Measurements from ENCODE around the gene DEAF1. TPM values are rescaled to one million over a fixed set of nuclear protein-coding genes. Genes with fewer than 3 reads are reported as not detected.

The DEAF1 gene
- total and polyA plus RNA-seq, 2 experiments from 2014 or later, result 35.0 to 38.5 TPM

DNA sequence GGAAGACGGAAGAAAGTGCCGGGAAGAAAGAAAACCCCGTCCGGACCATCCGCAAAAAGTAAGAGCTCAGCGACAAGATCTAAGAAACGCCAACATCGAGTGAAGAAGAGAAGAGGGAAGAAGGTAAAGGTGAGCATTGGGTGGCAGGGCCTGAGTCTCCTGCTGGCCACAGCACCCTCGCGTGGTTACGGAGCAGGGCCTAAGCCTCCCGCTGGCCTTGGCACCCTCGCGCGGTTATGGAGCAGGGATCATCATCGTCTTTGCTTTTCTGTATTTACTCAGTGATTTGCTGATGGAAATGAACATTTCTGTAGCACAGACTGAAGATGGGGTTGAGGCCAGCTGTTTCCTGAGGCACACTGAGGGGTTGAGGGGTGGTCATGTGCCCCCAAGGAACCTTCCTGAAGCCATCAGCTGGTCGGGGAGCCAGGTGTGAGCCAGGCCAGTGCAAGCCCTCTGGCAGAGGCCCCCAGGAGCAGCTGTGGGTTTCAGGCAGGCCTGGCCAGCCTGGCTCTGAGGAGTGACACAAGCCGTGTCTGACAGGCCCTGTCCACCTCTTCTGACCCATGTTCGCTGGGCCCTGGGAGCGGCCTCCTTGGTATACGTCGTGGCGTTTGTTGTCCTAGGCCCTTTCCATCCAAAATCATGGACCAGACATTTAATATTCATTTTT lies 93.3 kb downstream of the DEAF1 start:
- TF ChIP-seq EZH2phosphoT487 (IDR thresholded peaks at IDR 0.05; ENCODE audit: insufficient read depth, low read depth), result no peak
- no peak for TF ChIP-seq EZH2 (IDR thresholded peaks at IDR 0.05; ENCODE audit: insufficient read depth, poor library complexity, severe bottlenecking)
- H3K27me3 ChIP-seq (replicated peaks; ENCODE audit: insufficient read depth), result no peaks in the 10 kb centered on the region

DNA sequence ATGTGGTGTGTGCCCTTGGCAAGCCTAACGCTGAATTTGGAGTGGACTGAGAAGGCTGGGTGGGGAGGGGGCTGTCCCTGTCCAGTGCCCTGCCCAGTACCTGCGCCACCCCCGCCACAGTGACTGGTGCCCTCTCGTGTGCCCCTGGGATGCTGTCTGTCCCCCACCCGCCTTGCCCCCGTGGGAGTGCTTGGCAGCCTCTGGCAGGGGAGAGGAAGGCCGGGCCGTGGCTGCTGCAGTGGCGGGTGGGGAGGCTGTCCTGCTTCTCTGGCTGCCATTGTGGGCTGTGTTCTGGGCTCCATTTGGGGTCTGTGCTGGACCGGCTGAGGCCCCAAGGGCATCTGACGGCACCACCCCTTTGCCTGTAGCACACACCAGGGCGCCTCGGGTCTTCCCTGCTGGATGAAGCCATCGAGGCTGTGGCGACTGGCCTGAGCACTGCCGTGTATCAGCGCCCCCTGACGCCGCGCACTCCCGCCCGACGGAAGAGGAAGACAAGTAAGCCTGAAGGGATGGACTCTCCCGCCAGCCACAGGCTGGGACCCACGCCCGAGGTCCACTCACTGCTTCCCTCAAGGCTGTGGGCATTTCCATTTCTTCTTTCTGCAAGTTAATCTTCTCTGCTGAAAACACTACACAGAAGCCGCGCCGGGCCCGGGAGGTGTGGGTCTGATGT lies 96.9 kb downstream of the DEAF1 start:
- Histone ChIP-seq H3K79me2 (ENCODE audit: insufficient read depth) (peaks cover 56% of the 10 kb centered on the region), H3K4me1 (ENCODE audit: insufficient read depth) (no peaks in the 10 kb centered on the region), H4K20me1 (ENCODE audit: insufficient read depth) (no peaks in the 10 kb centered on the region), H3K9me3 (ENCODE audit: low read depth) (no peaks in the 10 kb centered on the region), H3K27ac (no peak overlapping the region), H3K36me3 (ENCODE audit: low read depth) (no peaks in the 10 kb centered on the region; the same call in 1 of the 2 replicates), H3K4me2 (ENCODE audit: unreplicated experiment) (no peak overlapping the region), H3K4me3 (no peak overlapping the region), H3K9me2 (ENCODE audit: insufficient read depth) (no peaks in the 10 kb centered on the region), H3F3A (ENCODE audit: insufficient read depth) (no peaks in the 10 kb centered on the region), H3K9ac (no peak overlapping the region), H3K27me3 (replicated peaks; ENCODE audit: insufficient read depth) (no peaks in the 10 kb centered on the region), H2AFZ (no peak overlapping the region)
- WGBS, 2 experiments (ENCODE audit: low coverage in 1 of 2, low lambda C conversion rate in 2 of 2, missing lambda C conversion rate in 2 of 2), result 91 to 94% methylated on average over 20 to 30 of the region's 30 CpGs
- TF ChIP-seq EZH2phosphoT487 (IDR thresholded peaks at IDR 0.05; ENCODE audit: insufficient read depth, low read depth) (no peak), EZH2 (IDR thresholded peaks at IDR 0.05; ENCODE audit: insufficient read depth, poor library complexity, severe bottlenecking) (no peak)
- in situ Hi-C loops (cut with MboI), result no loop called here
- no peak for DNase-seq

More for the DNA sequence above, 93.3 kb downstream of the DEAF1 start:
- no peak overlapping the region for H3K4me3 ChIP-seq
- no peaks in the 10 kb centered on the region for H3K9me2 ChIP-seq (ENCODE audit: insufficient read depth)
- H4K20me1 ChIP-seq (ENCODE audit: insufficient read depth), result no peaks in the 10 kb centered on the region
- peaks cover 12% of the 10 kb centered on the region; the same call in 1 of the 2 replicates for H3K36me3 ChIP-seq (ENCODE audit: low read depth)
- no peaks in the 10 kb centered on the region for H3K9me3 ChIP-seq (ENCODE audit: low read depth)
- no peak for DNase-seq
- peaks cover 24% of the 10 kb centered on the region for H3K79me2 ChIP-seq (ENCODE audit: insufficient read depth)
- no peaks in the 10 kb centered on the region for H3K4me1 ChIP-seq (ENCODE audit: insufficient read depth)
- H2AFZ ChIP-seq, result no peak overlapping the region
- H3K9ac ChIP-seq, result no peak overlapping the region
- H3K27ac ChIP-seq, result no peak overlapping the region
- no peak overlapping the region for H3K4me2 ChIP-seq (ENCODE audit: unreplicated experiment)
- H3F3A ChIP-seq (ENCODE audit: insufficient read depth), result no peaks in the 10 kb centered on the region
- in situ Hi-C loops (cut with MboI), result no loop called here
- WGBS, 2 experiments (ENCODE audit: low coverage in 1 of 2, low lambda C conversion rate in 2 of 2, missing lambda C conversion rate in 2 of 2), result 95 to 97% methylated on average over 23 of the region's 23 CpGs

DNA sequence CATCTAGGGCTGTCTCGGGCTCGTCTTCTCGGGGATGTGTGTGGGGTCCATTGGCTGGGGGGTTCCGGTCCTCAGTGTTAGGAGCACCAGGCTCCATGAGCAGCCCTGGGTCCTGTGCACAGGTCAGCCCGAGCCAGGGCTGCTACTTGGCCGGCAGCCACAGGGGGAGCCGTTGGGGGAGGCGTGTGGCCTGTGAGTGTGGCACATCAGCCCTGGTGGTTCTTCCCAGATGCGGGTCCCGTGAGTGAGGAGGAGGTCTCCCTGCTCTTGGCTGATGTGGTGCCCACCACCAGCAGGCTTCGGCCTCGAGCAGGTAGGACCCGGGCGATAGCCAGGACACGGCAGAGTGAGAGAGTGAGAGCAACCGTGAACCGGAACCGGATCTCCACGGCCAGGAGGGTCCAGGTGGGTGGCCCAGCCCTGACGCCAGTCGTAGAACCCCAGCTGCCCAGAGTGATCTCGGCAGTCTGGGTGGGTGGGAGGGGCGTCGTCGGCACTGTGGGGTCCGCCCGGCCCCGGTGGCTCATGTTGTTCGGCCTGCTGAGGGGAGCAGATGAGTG lies 97.8 kb downstream of the DEAF1 start:
- no peak overlapping the region for H3K4me2 ChIP-seq (ENCODE audit: unreplicated experiment)
- peaks cover 61% of the 10 kb centered on the region for H3K79me2 ChIP-seq (ENCODE audit: insufficient read depth)
- H3K36me3 ChIP-seq (ENCODE audit: low read depth), result no peaks in the 10 kb centered on the region; the same call in 1 of the 2 replicates

DNA sequence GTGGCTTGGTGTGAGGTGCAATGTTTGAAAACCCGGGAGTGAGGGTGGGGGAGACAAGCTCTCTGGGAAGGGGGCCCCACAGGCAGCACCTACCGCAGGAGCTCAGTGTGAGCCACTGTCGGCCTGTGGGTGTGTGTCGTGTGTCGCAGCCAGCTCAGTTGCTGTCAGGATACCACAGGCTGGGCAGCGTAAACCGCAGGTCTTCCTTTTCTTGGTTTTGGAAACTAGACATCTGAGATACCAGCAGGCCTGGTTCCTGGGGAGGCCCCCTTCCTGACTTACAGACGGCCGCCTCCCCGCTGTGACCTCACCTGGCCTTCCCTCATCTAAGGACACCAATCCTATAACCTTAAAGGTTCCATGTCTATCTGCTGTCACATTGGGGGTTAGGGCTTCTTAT lies 98.6 kb downstream of the DEAF1 start:
- Histone ChIP-seq H2AFZ (no peak overlapping the region), H3K79me2 (ENCODE audit: insufficient read depth) (peaks cover 59% of the 10 kb centered on the region), H3K36me3 (ENCODE audit: low read depth) (no peaks in the 10 kb centered on the region; the same call in 1 of the 2 replicates), H3K4me1 (ENCODE audit: insufficient read depth) (no peaks in the 10 kb centered on the region), H3K4me3 (no peak overlapping the region), H3K4me2 (ENCODE audit: unreplicated experiment) (no peak overlapping the region), H3K27ac (no peak overlapping the region), H3K9ac (no peak overlapping the region), H3K9me3 (ENCODE audit: low read depth) (no peaks in the 10 kb centered on the region), H3F3A (ENCODE audit: insufficient read depth) (no peaks in the 10 kb centered on the region), H3K9me2 (ENCODE audit: insufficient read depth) (no peaks in the 10 kb centered on the region), H4K20me1 (ENCODE audit: insufficient read depth) (no peaks in the 10 kb centered on the region), H3K27me3 (replicated peaks; ENCODE audit: insufficient read depth) (no peaks in the 10 kb centered on the region)
- no peak for DNase-seq
- TF ChIP-seq EZH2 (IDR thresholded peaks at IDR 0.05; ENCODE audit: insufficient read depth, poor library complexity, severe bottlenecking), result no peak
- TF ChIP-seq EZH2phosphoT487 (IDR thresholded peaks at IDR 0.05; ENCODE audit: insufficient read depth, low read depth), result no peak
- 87 to 89% methylated on average over 8 to 10 of the region's 10 CpGs for WGBS, 2 experiments (ENCODE audit: low coverage in 1 of 2, low lambda C conversion rate in 2 of 2, missing lambda C conversion rate in 2 of 2)
- in situ Hi-C loops (cut with MboI), result no loop called here

More for the DNA sequence above, 97.8 kb downstream of the DEAF1 start:
- TF ChIP-seq EZH2phosphoT487 (IDR thresholded peaks at IDR 0.05; ENCODE audit: insufficient read depth, low read depth) (no peak), EZH2 (IDR thresholded peaks at IDR 0.05; ENCODE audit: insufficient read depth, poor library complexity, severe bottlenecking) (no peak)
- no peaks in the 10 kb centered on the region for H3F3A ChIP-seq (ENCODE audit: insufficient read depth)
- no peak overlapping the region for H3K4me3 ChIP-seq
- no peaks in the 10 kb centered on the region for H3K27me3 ChIP-seq (replicated peaks; ENCODE audit: insufficient read depth)
- no peak overlapping the region for H3K9ac ChIP-seq
- 89 to 92% methylated on average over 21 to 29 of the region's 29 CpGs for WGBS, 2 experiments (ENCODE audit: low coverage in 1 of 2, low lambda C conversion rate in 2 of 2, missing lambda C conversion rate in 2 of 2)
- no peak overlapping the region for H3K27ac ChIP-seq
- no peaks in the 10 kb centered on the region for H3K9me3 ChIP-seq (ENCODE audit: low read depth)
- in situ Hi-C loops (cut with MboI), result no loop called here
- DNase-seq, result no peak
- no peak overlapping the region for H2AFZ ChIP-seq
- no peaks in the 10 kb centered on the region for H3K9me2 ChIP-seq (ENCODE audit: insufficient read depth)
- no peaks in the 10 kb centered on the region for H3K4me1 ChIP-seq (ENCODE audit: insufficient read depth)
- H4K20me1 ChIP-seq (ENCODE audit: insufficient read depth), result no peaks in the 10 kb centered on the region

Data from GM23248 (cell line).